Liver (tissue), 9 donors: ENCODE data around the gene CHEK2. TPM values are rescaled to one million over a fixed set of nuclear protein-coding genes. Genes with fewer than 3 reads are reported as not detected.

ENCODE experiments used
- DNase-seq: peaks from one replicate; pipeline ENCODE4 v3.0.0-alpha.2; 2017; ENCODE audit warnings: low spot score
- H3K27ac ChIP-seq, 2 donors: one replicate each; pipeline ENCODE4 v1.7.0; 2013; ENCODE audit warnings: inconsistent platforms in 2 of 2, low read length in 2 of 2, control low read depth in 1 of 2, low read depth in 1 of 2, mild to moderate bottlenecking in 1 of 2
- H3K27me3 ChIP-seq, 4 donors: one replicate each; pipeline versions ENCODE4 v1.6.1 to v1.7.0; 2013; ENCODE audit warnings: low read length in 3 of 4, inconsistent platforms in 1 of 4, mild to moderate bottlenecking in 1 of 4, moderate library complexity in 1 of 4; ENCODE audit not compliant: control insufficient read depth in 4 of 4, insufficient read depth in 4 of 4
- H3K36me3 ChIP-seq, 4 donors: one replicate each; pipeline versions ENCODE4 v1.6.1 to v1.7.0; 2013; ENCODE audit warnings: low read length in 3 of 4, mild to moderate bottlenecking in 3 of 4, low read depth in 1 of 4, moderate library complexity in 1 of 4; ENCODE audit not compliant: control insufficient read depth in 4 of 4, insufficient read depth in 3 of 4
- H3K4me1 ChIP-seq, 4 donors: one replicate each; pipeline versions ENCODE4 v1.6.1 to v1.7.0; 2013; ENCODE audit warnings: low read length in 3 of 4, mild to moderate bottlenecking in 3 of 4, moderate library complexity in 1 of 4; ENCODE audit not compliant: control insufficient read depth in 4 of 4, insufficient read depth in 4 of 4
- H3K4me3 ChIP-seq, 3 donors: one replicate each; pipeline versions ENCODE4 v1.6.1 to v1.7.0; 2013; ENCODE audit warnings: low read length in 3 of 3, control low read depth in 1 of 3, low read depth in 1 of 3, mild to moderate bottlenecking in 1 of 3
- H3K9ac ChIP-seq, 2 donors: one replicate each; pipeline ENCODE4 v1.7.0; 2013; ENCODE audit warnings: low read length in 2 of 2, mild to moderate bottlenecking in 2 of 2, moderate library complexity in 2 of 2, control low read depth in 1 of 2, low read depth in 1 of 2
- H3K9me3 ChIP-seq, 4 donors: one replicate each; pipeline versions ENCODE4 v1.6.1 to v1.7.0; 2013; ENCODE audit warnings: low read length in 3 of 4; ENCODE audit not compliant: control insufficient read depth in 4 of 4
- ATF3 ChIP-seq: IDR thresholded peaks from 2 replicates; pipeline ENCODE4 v1.6.1; 2016; ENCODE audit warnings: antibody characterized with exemption
- CTCF ChIP-seq: fragments of 150-350 bp; IDR thresholded peaks from 2 replicates; pipeline ENCODE4 v1.5.1; 2017; ENCODE audit warnings: improper control_type of control experiment, low read depth, low read length; ENCODE audit not compliant: missing input control
- EGR1 ChIP-seq, 2 donors: IDR thresholded peaks; 2 replicates each; pipeline ENCODE4 v1.6.1; 2016 to 2018; ENCODE audit warnings: antibody characterized with exemption in 2 of 2, low read depth in 2 of 2
- FOXA1 ChIP-seq: IDR thresholded peaks from 2 replicates; pipeline ENCODE4 v1.6.1; 2016; ENCODE audit warnings: antibody characterized with exemption
- FOXA2 ChIP-seq: IDR thresholded peaks from 2 replicates; pipeline ENCODE4 v1.6.1; 2016; ENCODE audit warnings: antibody characterized with exemption
- GABPA ChIP-seq, 2 donors: IDR thresholded peaks in 1 of 2; conservative IDR thresholded peaks in 1 of 2; 2 replicates each; pipeline ENCODE4 v1.6.1; 2016; ENCODE audit warnings: antibody characterized with exemption in 2 of 2, mild to moderate bottlenecking in 1 of 2, moderate library complexity in 1 of 2
- HNF4A ChIP-seq, 2 donors: conservative IDR thresholded peaks; 2 replicates each; pipeline ENCODE4 v1.6.1; 2016; ENCODE audit warnings: antibody characterized with exemption in 2 of 2, mild to moderate bottlenecking in 2 of 2
- HNF4G ChIP-seq: IDR thresholded peaks from 2 replicates; pipeline ENCODE4 v1.6.1; 2016; ENCODE audit warnings: antibody characterized with exemption
- JUND ChIP-seq, 2 donors: IDR thresholded peaks; 2 replicates each; pipeline ENCODE4 v1.6.1; 2016; ENCODE audit warnings: antibody characterized with exemption in 2 of 2
- MAX ChIP-seq: IDR thresholded peaks from 2 replicates; pipeline ENCODE4 v1.6.1; 2016; ENCODE audit warnings: antibody characterized with exemption
- NR2F2 ChIP-seq: IDR thresholded peaks from 2 replicates; pipeline ENCODE4 v1.6.1; 2016; ENCODE audit warnings: antibody characterized with exemption
- RAD21 ChIP-seq, 2 donors: IDR thresholded peaks; 2 replicates each; pipeline ENCODE4 v1.6.1; 2016; ENCODE audit warnings: antibody characterized with exemption in 2 of 2, mild to moderate bottlenecking in 2 of 2
- REST ChIP-seq: IDR thresholded peaks from 2 replicates; pipeline ENCODE4 v1.6.1; 2016; ENCODE audit warnings: antibody characterized with exemption, mild to moderate bottlenecking
- RXRA ChIP-seq, 2 donors: IDR thresholded peaks; 2 replicates each; pipeline ENCODE4 v1.6.1; 2017 to 2018; ENCODE audit warnings: antibody characterized with exemption in 2 of 2, mild to moderate bottlenecking in 1 of 2
- SP1 ChIP-seq: IDR thresholded peaks from 2 replicates; pipeline ENCODE4 v1.6.1; 2018; ENCODE audit warnings: antibody characterized with exemption, mild to moderate bottlenecking
- TAF1 ChIP-seq: conservative IDR thresholded peaks from 2 replicates; pipeline ENCODE4 v1.6.1; 2016; ENCODE audit warnings: antibody characterized with exemption, mild to moderate bottlenecking
- YY1 ChIP-seq: IDR thresholded peaks from 2 replicates; pipeline ENCODE4 v1.6.1; 2016; ENCODE audit warnings: antibody characterized with exemption, mild to moderate bottlenecking
- ZBTB33 ChIP-seq: IDR thresholded peaks from 2 replicates; pipeline ENCODE4 v1.6.1; 2016; ENCODE audit warnings: antibody characterized with exemption
- WGBS: extraction: QIAGEN DNeasy Blood & Tissue Kit; methylation state at CpG from one replicate; pipeline ENCODE4 v1.1.7; 2013; 5-methylcytosine and 5-hydroxymethylcytosine counted together
- polyA plus RNA-seq, 2 donors: library from polyadenylated mRNA; stranded (reverse) in 1 of 2; unstranded in 1 of 2; fragments of 200-250 nt in 1 of 2; fragments of >200 nt in 1 of 2; fragmentation: Nextera tagmentation in 1 of 2; extraction: Ambion mirVana in 1 of 2; gene quantifications; one replicate each; pipeline versions ENCODE4 v1.2.1 to v1.2.3, GENCODE V29; 2013 to 2015
- total RNA-seq, 2 donors: library from RNA; depleted of rRNA; stranded (reverse); fragments of >200 nt; gene quantifications; one replicate each; pipeline ENCODE4 v1.2.3, GENCODE V29; 2014
- donor health status: healthy.
- donor health status: healthy.
- donor health status: healthy.
- donor health status: healthy.
- donor health status: healthy.

CHEK2 gene
- total and polyA plus RNA-seq, 4 donors: 1.4 to 10.6 (median 2.8) TPM

- DNase-seq: no peak
- H3K4me3 ChIP-seq: no peak overlapping the region
- no peaks in the 10 kb centered on the region for H3K9me3 ChIP-seq
- peaks cover 0 to 21% (median 12%) of the 10 kb centered on the region in 4 donors for H3K4me1 ChIP-seq
- TF ChIP-seq ATF3 (no peak), HNF4G (no peak), NR2F2 (no peak), FOXA2 (no peak), RXRA (IDR thresholded peaks at IDR 0.05) (no peak), YY1 (no peak), FOXA1 (no peak), MAX (no peak), RAD21 (IDR thresholded peaks at IDR 0.05) (no peak), GABPA (IDR thresholded peaks at IDR 0.05 in 1 of 2, conservative IDR thresholded peaks at IDR 0.05 in 1 of 2) (no peak), JUND (IDR thresholded peaks at IDR 0.05) (no peak), TAF1 (no peak)
- H3K36me3 ChIP-seq: no peaks in the 10 kb centered on the region
- no peak overlapping the region for H3K9ac ChIP-seq
- no peaks in the 10 kb centered on the region for H3K27me3 ChIP-seq
- H3K27ac ChIP-seq: no peak overlapping the region
Observed at GRCh38 chr22:28710107-28710506, 31.5 kb downstream of the CHEK2 start.

GRCh38 chr22:28706845-28707244 lies 34.8 kb downstream of the CHEK2 start:
- no peak overlapping the region for H3K27ac ChIP-seq
- H3K9ac ChIP-seq: no peak overlapping the region
- H3K4me3 ChIP-seq: no peak overlapping the region
- TF ChIP-seq HNF4G (no peak), HNF4A (conservative IDR thresholded peaks at IDR 0.05) (no peak), RXRA (IDR thresholded peaks at IDR 0.05) (no peak), GABPA (IDR thresholded peaks at IDR 0.05 in 1 of 2, conservative IDR thresholded peaks at IDR 0.05 in 1 of 2) (no peak), FOXA2 (no peak), TAF1 (no peak), NR2F2 (no peak)
- peaks cover 0 to 2% (median 0%) of the 10 kb centered on the region in 4 donors for H3K36me3 ChIP-seq
- DNase-seq: no peak
- peaks cover 0 to 14% (median 6%) of the 10 kb centered on the region in 4 donors for H3K4me1 ChIP-seq
- WGBS: 96% methylated on average over 6 of the region's 6 CpGs
- no peaks in the 10 kb centered on the region for H3K9me3 ChIP-seq
- H3K27me3 ChIP-seq: no peaks in the 10 kb centered on the region

GRCh38 chr22:28703436-28703835 lies 38.2 kb downstream of the CHEK2 start:
- H3K9me3 ChIP-seq: no peaks in the 10 kb centered on the region
- H3K36me3 ChIP-seq: peaks cover 0 to 2% (median 0%) of the 10 kb centered on the region in 4 donors
- no peak overlapping the region for H3K27ac ChIP-seq
- H3K27me3 ChIP-seq: no peaks in the 10 kb centered on the region
- DNase-seq: no peak
- TF ChIP-seq NR2F2 (no peak), YY1 (no peak), MAX (no peak), HNF4G (no peak), ATF3 (no peak), HNF4A (conservative IDR thresholded peaks at IDR 0.05) (no peak), REST (no peak), EGR1 (IDR thresholded peaks at IDR 0.05; ENCODE audit: low read depth in 2 of 2) (no peak), RXRA (IDR thresholded peaks at IDR 0.05) (no peak), FOXA1 (no peak), ZBTB33 (no peak), GABPA (IDR thresholded peaks at IDR 0.05 in 1 of 2, conservative IDR thresholded peaks at IDR 0.05 in 1 of 2) (no peak), FOXA2 (no peak), TAF1 (no peak), JUND (IDR thresholded peaks at IDR 0.05) (no peak), SP1 (no peak), CTCF (no peak)
- no peak overlapping the region for H3K4me3 ChIP-seq
- H3K9ac ChIP-seq: no peak overlapping the region
- no peaks in the 10 kb centered on the region for H3K4me1 ChIP-seq
